Body of pancreas (tissue), 4 donors: Measurements from ENCODE around the gene RPL3. TPM values are rescaled to one million over a fixed set of nuclear protein-coding genes. Genes with fewer than 3 reads are reported as not detected.

Source experiments
- ATAC-seq: fragments of 150-250 bp; one replicate; pipeline ENCODE4 v1.9.1; 2016
- DNase-seq, 4 donors: peaks; one replicate each; pipeline ENCODE4 v3.0.0-alpha.2; 2019
- H3K27ac ChIP-seq, 4 donors: fragments of 200-600 bp; sonication (generic); 1 replicate in 3 of 4; 2 replicates in 1 of 4; pipeline versions ENCODE4 v1.5.1 to v1.6.1; 2016 to 2019; ENCODE audit warnings: mild to moderate bottlenecking in 1 of 4, mixed read lengths in 1 of 4, moderate library complexity in 1 of 4
- H3K27me3 ChIP-seq, 2 donors: fragments of 200-600 bp; sonication (generic); one replicate each; pipeline ENCODE4 v1.6.0; 2016; ENCODE audit warnings: mild to moderate bottlenecking in 1 of 2
- H3K36me3 ChIP-seq, 2 donors: fragments of 200-600 bp; sonication (generic); replicated peaks in 1 of 2; 2 replicates each; pipeline ENCODE4 v1.5.1; 2016; ENCODE audit warnings: low read depth in 2 of 2; ENCODE audit not compliant: insufficient read depth in 1 of 2
- H3K4me1 ChIP-seq: fragments of 200-600 bp; sonication (generic); one replicate; pipeline ENCODE4 v1.6.0; 2016
- H3K4me3 ChIP-seq, 2 donors: fragments of 200-600 bp; sonication (generic); 1 replicate in 1 of 2; 2 replicates in 1 of 2; pipeline ENCODE4 v1.5.1; 2016 to 2019
- H3K9me3 ChIP-seq, 3 donors: fragments of 200-600 bp; sonication (generic); 1 replicate in 2 of 3; 2 replicates in 1 of 3; pipeline ENCODE4 v1.5.1; 2016
- CTCF ChIP-seq, 7 experiments: fragments of 450-650 bp in 4 of 7; fragments of 200-600 bp in 3 of 7; sonication (generic) in 3 of 7; IDR thresholded peaks; one replicate each; pipeline ENCODE4 v1.5.1; 2016 to 2019; ENCODE audit warnings: antibody characterized with exemption in 7 of 7
- POLR2A ChIP-seq, 3 donors: fragments of 450-650 bp; IDR thresholded peaks; one replicate each; pipeline ENCODE4 v1.6.1; 2016; ENCODE audit warnings: antibody characterized with exemption in 3 of 3, mild to moderate bottlenecking in 2 of 3
- WGBS, 2 donors: methylation state at CpG; one replicate each; pipeline ENCODE4 v1.1.5; 2017; 5-methylcytosine and 5-hydroxymethylcytosine counted together
- intact Hi-C: fragments of 100-400 bp; cut with DNase I; formaldehyde crosslinking; loops from one replicate; pipeline ENCODE4 v1.15.1; 2023
- total RNA-seq, 2 donors: library from RNA; depleted of rRNA; stranded (reverse); fragments of >200 nt; gene quantifications; one replicate each; pipeline ENCODE4 v1.1.0, GENCODE V29; 2016

Gene RPL3
- total RNA-seq, 2 donors from 2014 or later = 1,625 to 1,893 TPM

- Histone ChIP-seq H3K36me3 (no peaks in the 10 kb centered on the region), H3K27me3 (no peaks in the 10 kb centered on the region), H3K27ac (peak overlapping the region; percentile 52 to 75 (median 68)), H3K9me3 (no peaks in the 10 kb centered on the region), H3K4me3 (no peak overlapping the region), H3K4me1 (peaks cover 59% of the 10 kb centered on the region)
- DNase-seq (peak in 1 of 4 donors; percentile 37), ATAC-seq (no peak)
- intact Hi-C loops = no loop called here
- TF ChIP-seq POLR2A (IDR thresholded peaks at IDR 0.05) (no peak), CTCF (IDR thresholded peaks at IDR 0.05) (no peak)
- WGBS, 2 donors = 64 to 72% methylated on average over 8 to 18 of the region's 18 CpGs
Observed at GRCh38 chr22:39298241-39298987, 21.0 kb downstream of the RPL3 start.

GRCh38 chr22:39297490-39298240 is 21.8 kb downstream of the RPL3 start:
- Histone ChIP-seq H3K36me3 (no peaks in the 10 kb centered on the region), H3K4me1 (peaks cover 61% of the 10 kb centered on the region), H3K4me3 (no peak overlapping the region), H3K27me3 (no peaks in the 10 kb centered on the region), H3K27ac (peak overlapping the region; percentile 52 to 75 (median 68)), H3K9me3 (no peaks in the 10 kb centered on the region)
- DNase-seq (peak in 3 of 4 donors; percentile 58 to 81 (median 70)), ATAC-seq (peak; percentile 20)
- intact Hi-C loops = no loop called here
- 40 to 44% methylated on average over 15 to 17 of the region's 18 CpGs for WGBS, 2 donors
- no peak for TF ChIP-seq POLR2A (IDR thresholded peaks at IDR 0.05)
- TF ChIP-seq CTCF (IDR thresholded peaks at IDR 0.05) = no peak

GRCh38 chr22:39296981-39297489 is 22.4 kb downstream of the RPL3 start:
- Histone ChIP-seq H3K9me3 (no peaks in the 10 kb centered on the region), H3K27me3 (no peaks in the 10 kb centered on the region), H3K36me3 (no peaks in the 10 kb centered on the region), H3K27ac (peak overlapping the region; percentile 52 to 75 (median 68)), H3K4me3 (no peak overlapping the region), H3K4me1 (peaks cover 67% of the 10 kb centered on the region)
- ATAC-seq (no peak), DNase-seq (peak in 3 of 4 donors; percentile 43 to 70 (median 53))
- 55 to 62% methylated on average over 16 to 19 of the region's 19 CpGs for WGBS, 2 donors
- TF ChIP-seq CTCF (IDR thresholded peaks at IDR 0.05) (no peak), POLR2A (IDR thresholded peaks at IDR 0.05) (no peak)
- intact Hi-C loops = no loop called here

GRCh38 chr22:39296535-39296934 is 22.9 kb downstream of the RPL3 start:
- DNase-seq (no peak), ATAC-seq (no peak)
- Histone ChIP-seq H3K27me3 (no peaks in the 10 kb centered on the region), H3K4me3 (no peak overlapping the region), H3K9me3 (no peaks in the 10 kb centered on the region), H3K4me1 (peaks cover 72% of the 10 kb centered on the region), H3K36me3 (no peaks in the 10 kb centered on the region), H3K27ac (peak overlapping the region in 3 of 4 donors; percentile 66 to 75 (median 70))
- TF ChIP-seq POLR2A (IDR thresholded peaks at IDR 0.05) (no peak), CTCF (IDR thresholded peaks at IDR 0.05) (no peak)
- intact Hi-C loops = no loop called here
- 82 to 88% methylated on average over 5 to 6 of the region's 6 CpGs for WGBS, 2 donors
